Omental fat pad (tissue), 4 donors: Measurements from ENCODE around the gene VAV3. TPM values are rescaled to one million over a fixed set of nuclear protein-coding genes. Genes with fewer than 3 reads are reported as not detected.

ENCODE experiments used
- ATAC-seq: fragments of 150-250 bp; one replicate; pipeline ENCODE4 v1.9.1; 2016; ENCODE audit warnings: mild to moderate bottlenecking, moderate library complexity; ENCODE audit not compliant: low FRiP score
- DNase-seq: peaks from one replicate; pipeline ENCODE4 v3.0.0-alpha.2; 2019; ENCODE audit warnings: low spot score
- total RNA-seq, 4 donors: library from RNA; depleted of rRNA; stranded (reverse); fragments of >200 nt; gene quantifications; one replicate each; pipeline ENCODE4 v1.1.0, GENCODE V29; 2016
- TF ChIP-seq, protein P1 (sequence below), 3 donors: fragments of 450-650 bp; IDR thresholded peaks; one replicate each; pipeline ENCODE4 v1.5.1; 2016 to 2017; ENCODE audit warnings: antibody characterized with exemption in 3 of 3, mild to moderate bottlenecking in 3 of 3, moderate library complexity in 2 of 3

VAV3 gene
- total RNA-seq, 4 donors from 2014 or later, result 5.4 to 10.9 (median 10.2) TPM

DNA sequence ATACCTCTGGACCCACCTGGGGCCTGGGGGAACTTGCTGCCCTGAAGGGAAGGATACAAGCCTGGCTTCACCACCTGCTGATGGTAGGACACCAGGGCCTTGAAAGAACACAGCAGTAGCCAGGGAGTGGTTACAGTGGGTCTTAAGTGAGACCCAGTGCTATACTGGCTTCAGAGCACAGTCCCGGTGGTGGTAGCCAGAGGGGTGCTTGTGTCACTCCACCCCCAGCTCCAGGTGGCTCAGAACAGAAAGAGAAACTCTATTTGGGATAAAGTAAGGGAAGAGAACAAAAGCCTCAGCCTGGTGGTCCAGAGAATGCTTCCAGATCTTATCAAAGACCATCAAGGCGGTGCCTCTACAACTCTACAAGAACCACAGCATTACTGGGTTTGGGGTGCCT is 37.2 kb downstream of the VAV3 start:
- DNase-seq, result no peak
- ATAC-seq, result no peak
- TF ChIP-seq, protein P1, sequence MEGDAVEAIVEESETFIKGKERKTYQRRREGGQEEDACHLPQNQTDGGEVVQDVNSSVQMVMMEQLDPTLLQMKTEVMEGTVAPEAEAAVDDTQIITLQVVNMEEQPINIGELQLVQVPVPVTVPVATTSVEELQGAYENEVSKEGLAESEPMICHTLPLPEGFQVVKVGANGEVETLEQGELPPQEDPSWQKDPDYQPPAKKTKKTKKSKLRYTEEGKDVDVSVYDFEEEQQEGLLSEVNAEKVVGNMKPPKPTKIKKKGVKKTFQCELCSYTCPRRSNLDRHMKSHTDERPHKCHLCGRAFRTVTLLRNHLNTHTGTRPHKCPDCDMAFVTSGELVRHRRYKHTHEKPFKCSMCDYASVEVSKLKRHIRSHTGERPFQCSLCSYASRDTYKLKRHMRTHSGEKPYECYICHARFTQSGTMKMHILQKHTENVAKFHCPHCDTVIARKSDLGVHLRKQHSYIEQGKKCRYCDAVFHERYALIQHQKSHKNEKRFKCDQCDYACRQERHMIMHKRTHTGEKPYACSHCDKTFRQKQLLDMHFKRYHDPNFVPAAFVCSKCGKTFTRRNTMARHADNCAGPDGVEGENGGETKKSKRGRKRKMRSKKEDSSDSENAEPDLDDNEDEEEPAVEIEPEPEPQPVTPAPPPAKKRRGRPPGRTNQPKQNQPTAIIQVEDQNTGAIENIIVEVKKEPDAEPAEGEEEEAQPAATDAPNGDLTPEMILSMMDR (IDR thresholded peaks at IDR 0.05), result no peak

DNA sequence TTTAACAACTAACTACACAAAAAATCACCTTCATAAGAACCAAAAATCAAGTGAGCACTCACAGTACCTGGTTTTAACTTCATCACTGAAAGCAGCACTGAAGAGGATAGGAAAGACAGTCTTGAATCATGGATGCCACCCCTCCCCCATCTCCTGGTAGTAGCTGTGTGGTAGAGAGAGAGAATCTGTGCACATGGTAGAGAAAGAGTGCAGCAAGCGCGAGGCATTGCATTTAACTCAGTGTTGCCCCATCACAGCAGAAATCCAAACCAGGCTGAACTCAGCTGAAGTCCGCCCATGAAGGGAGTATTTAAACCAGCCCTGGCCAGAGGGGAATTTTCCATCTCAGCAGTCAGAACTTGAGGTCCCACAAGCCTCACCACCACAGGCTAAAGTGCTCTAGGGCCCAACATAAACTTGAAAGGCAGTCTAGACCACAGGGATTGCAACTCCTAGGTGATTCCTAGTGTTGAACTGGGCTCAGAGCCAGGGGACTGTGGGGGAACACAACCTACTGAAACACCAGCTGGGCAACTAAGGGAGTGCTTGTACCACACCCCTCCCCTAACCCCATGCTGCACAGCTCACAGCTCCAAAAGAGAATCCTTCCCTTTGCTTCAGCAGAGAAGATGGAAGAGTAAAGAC is 38.4 kb downstream of the VAV3 start:
- TF ChIP-seq, protein P1 (IDR thresholded peaks at IDR 0.05), result no peak
- no peak for DNase-seq
- ATAC-seq, result no peak

DNA sequence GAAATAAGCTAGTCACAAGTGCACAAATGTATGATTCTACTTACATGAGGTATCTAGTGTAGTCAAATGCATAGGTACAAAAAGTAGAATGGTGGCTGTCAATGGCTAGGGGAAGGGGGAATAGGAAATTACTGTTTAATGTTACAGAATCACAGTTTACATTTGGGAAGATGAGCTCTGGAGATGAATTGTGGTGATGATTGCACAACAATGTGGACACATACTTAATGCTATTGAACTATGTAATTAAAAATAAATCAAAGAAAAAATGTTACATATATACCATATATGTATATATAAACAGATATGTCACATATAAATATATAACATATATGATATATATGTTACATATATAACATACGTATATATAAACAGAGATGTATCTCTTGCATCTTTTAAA is 39.4 kb downstream of the VAV3 start:
- TF ChIP-seq, protein P1 (IDR thresholded peaks at IDR 0.05), result no peak
- DNase-seq (no peak), ATAC-seq (no peak)

DNA sequence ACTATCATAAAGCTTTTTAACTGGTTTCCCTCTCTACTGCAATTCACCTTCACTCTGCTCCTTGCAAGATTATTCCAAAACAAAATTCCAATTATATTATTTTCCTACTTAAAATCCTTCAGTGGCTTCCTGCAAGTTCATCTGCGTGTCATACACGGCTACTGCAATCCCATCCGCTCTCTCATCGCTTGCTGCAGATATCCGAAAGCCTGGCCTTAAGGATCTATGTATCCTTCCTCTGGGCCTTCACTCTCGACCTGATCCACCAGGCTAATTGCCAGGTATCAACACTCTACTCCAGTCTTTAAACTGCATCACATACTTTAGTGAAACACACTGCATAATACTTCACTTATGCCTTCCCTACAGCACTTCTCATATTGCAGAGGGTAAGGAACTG is 44.0 kb downstream of the VAV3 start:
- DNase-seq (no peak), ATAC-seq (no peak)
- TF ChIP-seq, protein P1 (IDR thresholded peaks at IDR 0.05), result no peak

DNA sequence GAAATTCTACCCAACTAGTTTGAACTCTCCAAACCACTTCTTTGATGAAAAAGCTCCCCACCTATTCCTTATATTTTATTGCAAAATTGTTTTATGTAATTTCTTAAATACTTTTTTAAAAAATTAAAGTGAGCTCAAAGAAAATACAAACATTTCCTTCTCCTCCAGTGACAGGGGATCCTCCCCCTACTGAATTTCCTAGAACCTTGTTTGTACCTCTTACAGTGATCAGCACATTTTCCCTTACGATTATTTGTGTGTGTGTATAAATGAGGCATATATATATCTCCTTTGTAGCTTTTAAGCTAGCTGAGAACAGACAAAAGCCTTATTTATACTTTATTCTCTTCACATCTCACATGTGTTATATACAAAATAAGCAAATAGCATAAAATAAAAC is 44.4 kb downstream of the VAV3 start:
- DNase-seq, result no peak
- TF ChIP-seq, protein P1 (IDR thresholded peaks at IDR 0.05), result no peak
- ATAC-seq, result no peak

DNA sequence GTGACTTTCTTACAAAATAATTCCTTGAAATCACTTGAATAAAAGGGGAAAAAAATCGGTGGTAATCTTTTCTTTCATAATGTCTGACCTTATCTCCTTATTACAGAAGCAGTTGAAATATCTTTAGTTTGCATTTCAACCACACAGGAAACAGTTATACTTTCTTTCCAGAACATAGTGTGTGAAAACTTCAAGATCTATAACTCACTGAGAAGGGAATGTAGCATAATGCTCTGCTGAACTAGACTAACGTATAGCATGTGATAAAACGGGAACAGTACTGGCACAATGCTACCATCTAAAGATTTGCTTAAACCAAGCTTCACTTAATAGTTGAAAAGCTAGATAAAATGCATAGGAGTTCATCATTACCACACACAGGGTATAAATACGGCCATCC is 45.0 kb downstream of the VAV3 start:
- no peak for DNase-seq
- ATAC-seq, result no peak
- TF ChIP-seq, protein P1 (IDR thresholded peaks at IDR 0.05), result no peak

DNA sequence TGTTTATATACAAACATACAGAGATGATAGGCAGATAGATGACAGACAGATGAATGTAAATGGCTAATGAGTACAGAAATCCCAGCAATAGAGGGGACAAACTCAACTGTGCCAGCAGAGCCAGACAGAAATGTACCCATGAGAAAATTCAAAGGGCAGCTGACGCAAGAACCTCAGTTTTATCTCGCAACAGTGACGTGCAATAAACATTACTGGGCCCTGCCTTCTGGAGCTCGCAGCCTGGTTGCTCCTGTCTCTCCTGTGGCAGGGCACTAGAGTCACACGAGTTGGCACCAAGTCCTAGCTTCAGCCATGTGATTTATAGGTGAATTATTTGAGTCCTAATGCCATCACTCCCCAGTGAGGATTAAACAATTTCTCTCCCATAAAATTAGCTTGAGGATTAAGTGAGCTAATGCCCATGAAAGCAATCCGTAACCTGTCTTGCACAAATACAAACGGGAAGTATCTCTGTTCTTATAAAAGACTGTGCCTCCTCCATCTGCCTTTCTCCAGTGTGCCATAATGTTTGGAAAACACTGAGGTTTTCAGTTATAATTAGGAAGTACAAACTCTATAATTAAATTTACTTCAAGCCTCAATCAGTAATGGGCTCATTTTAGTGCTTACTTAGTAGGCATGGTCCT is 50.7 kb downstream of the VAV3 start:
- no peak for ATAC-seq
- DNase-seq, result no peak
- TF ChIP-seq, protein P1 (IDR thresholded peaks at IDR 0.05), result no peak
